NCI-H748 (cell line): ENCODE results near the gene DPP6.

Experiments
- DNase-seq: peaks from one replicate; lab custom pipeline; 2025; ENCODE audit not compliant: unreplicated experiment; lab: John Stamatoyannopoulos, UW

The DPP6 gene

GRCh38 chr7:154581251-154581890, 529.2 kb downstream of the DPP6 start:
- DNase-seq: no peak

- DNase-seq: no peak
Measured at GRCh38 chr7:154583454-154583853, 531.3 kb downstream of the DPP6 start.

GRCh38 chr7:154584352-154585252, 532.4 kb downstream of the DPP6 start:
- no peak for DNase-seq

GRCh38 chr7:154587792-154588191, 535.6 kb downstream of the DPP6 start:
- peak; percentile 72 for DNase-seq

- no peak for DNase-seq
Measured at GRCh38 chr7:154591544-154591943, 539.3 kb downstream of the DPP6 start.

- no peak for DNase-seq
Measured at GRCh38 chr7:154592388-154592787, 540.2 kb downstream of the DPP6 start.

- DNase-seq: no peak
Measured at GRCh38 chr7:154598396-154598795, 546.2 kb downstream of the DPP6 start.

GRCh38 chr7:154598864-154599263, 546.7 kb downstream of the DPP6 start:
- DNase-seq: no peak

- DNase-seq: no peak
Measured at GRCh38 chr7:154610903-154611302, 558.7 kb downstream of the DPP6 start.

- no peak for DNase-seq
Measured at GRCh38 chr7:154613811-154614210, 561.6 kb downstream of the DPP6 start.

- DNase-seq: no peak
Measured at GRCh38 chr7:154620141-154620755, 568.0 kb downstream of the DPP6 start.

GRCh38 chr7:154623399-154623798, 571.2 kb downstream of the DPP6 start:
- DNase-seq: no peak

- no peak for DNase-seq
Measured at GRCh38 chr7:154627646-154628290, 575.6 kb downstream of the DPP6 start.

GRCh38 chr7:154628556-154628955, 576.4 kb downstream of the DPP6 start:
- DNase-seq: no peak

- no peak for DNase-seq
Measured at GRCh38 chr7:154631162-154631561, 579.0 kb downstream of the DPP6 start.

- no peak for DNase-seq
Measured at GRCh38 chr7:154633641-154634040, 581.4 kb downstream of the DPP6 start.

- no peak for DNase-seq
Measured at GRCh38 chr7:154638286-154638685, 586.1 kb downstream of the DPP6 start.

- peak; percentile 53 for DNase-seq
Measured at GRCh38 chr7:154640266-154640865, 588.2 kb downstream of the DPP6 start.

- no peak for DNase-seq
Measured at GRCh38 chr7:154640917-154641316, 588.7 kb downstream of the DPP6 start.

GRCh38 chr7:154644366-154644765, 592.2 kb downstream of the DPP6 start:
- no peak for DNase-seq
